Kidney capillary endothelial cell (primary cell): ENCODE measurements around the gene CPN2.

Source experiments
- DNase-seq: peaks from one replicate; pipeline ENCODE4 v3.0.0-alpha.2; 2018; ENCODE audit warnings: low spot score

CPN2 gene

DNA sequence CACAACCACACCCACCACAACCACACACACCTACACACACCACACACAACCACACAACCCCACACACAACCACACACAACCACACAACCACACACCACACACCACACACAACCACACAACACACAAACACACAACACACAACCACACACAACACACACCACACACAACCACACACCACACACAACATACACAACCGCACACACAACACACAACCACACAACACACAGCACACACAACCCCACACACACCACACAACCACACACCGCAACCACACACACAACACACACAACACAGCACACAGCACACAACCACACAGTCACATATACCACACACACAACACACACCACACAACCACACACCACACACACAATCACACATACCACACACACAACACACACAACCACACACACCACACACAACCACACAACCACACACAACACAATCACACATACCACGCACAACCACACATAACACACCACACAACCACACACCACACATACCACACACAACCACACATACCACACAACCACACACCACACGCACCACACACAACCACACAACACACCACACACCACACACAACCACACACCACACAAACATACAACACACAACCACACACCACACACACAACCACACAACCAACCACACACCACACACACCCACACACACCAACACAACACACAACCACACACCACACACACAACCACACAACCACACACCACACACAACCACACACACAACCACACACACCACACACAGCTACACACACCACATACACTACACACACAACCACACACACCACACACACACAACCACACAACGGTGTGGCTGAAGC lies 23.7 kb downstream of the CPN2 start:
- DNase-seq: no peak

DNA sequence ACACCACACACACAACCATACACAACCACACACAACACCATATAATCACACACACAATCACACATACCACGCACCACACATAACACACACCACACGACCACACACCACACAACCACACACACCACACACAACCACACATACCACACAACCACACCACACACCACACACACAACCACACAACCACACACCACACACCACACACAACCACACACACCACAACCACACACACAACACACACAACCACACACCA lies 24.2 kb downstream of the CPN2 start:
- DNase-seq: no peak

DNA sequence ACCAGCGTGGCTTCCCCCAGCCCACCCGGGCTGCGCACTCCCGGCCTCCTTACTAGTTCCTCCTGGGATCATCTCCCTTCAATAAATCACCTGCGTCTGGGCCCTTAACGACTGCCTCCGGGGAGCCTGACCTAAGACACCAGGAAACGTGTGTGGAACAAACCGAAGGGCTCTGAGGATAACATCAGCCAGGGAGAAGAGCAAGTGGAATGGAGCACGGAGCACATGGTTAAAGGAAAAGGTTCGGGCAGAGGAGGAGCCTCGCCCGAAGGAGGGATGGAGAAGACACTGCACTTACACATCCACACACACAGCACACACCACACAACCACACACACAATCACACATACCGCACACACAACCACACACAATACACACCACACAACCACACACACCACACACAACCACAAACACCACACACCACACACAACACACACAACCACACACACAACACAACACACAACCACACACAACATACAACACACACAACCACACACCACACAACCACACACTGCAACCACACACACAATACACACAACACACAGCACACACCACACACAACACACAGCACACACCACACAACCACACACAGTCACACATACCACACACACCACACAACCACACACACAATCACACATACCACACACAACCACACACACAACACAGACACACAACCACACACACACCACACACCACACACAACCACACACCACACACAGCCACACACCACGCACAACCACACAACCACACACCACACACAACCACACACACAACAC lies 24.7 kb downstream of the CPN2 start:
- DNase-seq: no peak

GRCh38 chr3:194325424-194326153 lies 25.5 kb downstream of the CPN2 start:
- DNase-seq: no peak

DNA sequence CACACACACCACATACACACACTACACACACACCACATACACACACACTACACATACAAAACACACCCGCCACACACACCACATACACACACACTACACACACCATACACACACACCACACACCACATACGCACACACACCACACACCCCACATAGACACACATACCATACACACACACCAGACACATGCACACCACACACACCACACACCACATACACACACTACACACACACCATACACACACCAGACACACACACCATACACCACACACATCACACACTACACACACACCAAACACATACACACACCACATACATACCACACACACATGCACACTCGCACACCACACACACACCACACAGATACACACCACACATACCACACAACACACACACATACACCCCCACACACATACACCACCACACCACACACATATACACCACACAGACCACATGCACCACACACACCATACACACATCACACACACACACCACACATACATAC lies 26.3 kb downstream of the CPN2 start:
- no peak for DNase-seq

DNA sequence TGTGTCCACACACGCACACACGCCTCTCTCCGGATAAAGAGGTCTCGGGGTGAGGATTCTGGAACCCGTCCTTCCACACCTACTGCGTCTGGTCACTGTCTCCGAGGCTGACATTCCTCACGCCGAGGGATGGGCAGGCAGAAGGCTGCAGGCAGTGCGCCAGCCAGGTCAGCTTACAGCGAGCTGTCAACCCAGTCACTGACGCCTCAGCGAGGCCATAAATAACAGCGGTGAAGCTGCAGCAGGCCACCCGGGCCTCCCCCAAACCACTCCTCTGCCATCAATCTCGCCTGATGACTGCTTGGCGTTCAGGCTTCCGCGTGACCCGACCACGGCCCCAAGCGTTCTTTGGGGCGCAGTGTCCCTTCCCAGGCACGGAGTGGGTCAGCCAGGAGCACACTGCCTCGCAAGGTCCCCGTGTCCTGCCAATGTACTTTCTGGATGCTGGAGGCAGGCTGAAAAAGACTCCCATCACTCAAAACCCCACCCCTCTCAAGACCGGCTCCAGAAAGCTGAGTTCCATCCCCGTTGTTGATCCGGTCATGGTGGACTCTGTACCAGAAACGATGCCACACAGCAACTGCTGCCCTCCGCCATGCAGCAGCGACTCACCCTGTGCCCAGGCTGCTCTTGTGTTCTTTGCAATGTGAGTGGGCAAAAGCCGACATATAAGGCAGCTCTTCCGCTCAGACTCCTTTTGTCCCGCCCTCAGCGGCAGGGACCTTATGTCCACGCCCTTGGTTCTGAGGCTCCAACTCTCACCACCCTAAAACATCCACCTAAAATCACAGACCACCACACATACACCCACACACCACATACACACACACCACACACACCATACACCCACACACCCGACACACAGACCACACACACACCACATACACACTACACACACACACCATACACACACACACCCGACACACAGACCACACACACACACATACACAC lies 27.1 kb downstream of the CPN2 start:
- peak; percentile 51 for DNase-seq

DNA sequence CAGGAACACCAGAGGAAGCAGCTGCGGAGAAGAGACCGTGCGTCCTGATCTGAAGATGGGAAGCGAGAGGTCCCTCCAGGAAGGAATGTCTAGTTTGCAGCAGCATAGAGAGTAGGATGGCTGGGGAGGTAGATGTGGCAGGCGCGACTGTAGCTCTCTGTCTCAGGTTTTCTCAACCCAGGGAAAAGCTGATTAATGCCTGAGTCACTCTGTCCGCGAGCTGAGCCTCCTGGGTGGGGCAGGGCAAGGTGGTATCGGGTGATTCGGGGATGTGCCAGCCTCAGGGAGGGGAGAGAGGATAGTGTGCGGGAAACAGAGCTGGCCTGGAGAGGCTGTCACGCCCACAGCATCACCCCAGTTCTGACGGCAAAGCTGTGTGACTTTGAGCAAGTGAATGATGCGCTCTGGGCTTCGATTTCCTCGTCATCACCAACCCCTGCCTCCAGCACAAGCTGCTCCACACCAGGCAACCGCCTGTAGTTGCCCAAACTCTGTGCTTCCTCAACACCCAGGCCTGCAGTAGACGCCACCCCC lies 28.4 kb downstream of the CPN2 start:
- DNase-seq: peak; percentile 78

GRCh38 chr3:194321693-194322640 lies 29.2 kb downstream of the CPN2 start:
- DNase-seq: peak; percentile 46

GRCh38 chr3:194320744-194321243 lies 30.3 kb downstream of the CPN2 start:
- DNase-seq: no peak

DNA sequence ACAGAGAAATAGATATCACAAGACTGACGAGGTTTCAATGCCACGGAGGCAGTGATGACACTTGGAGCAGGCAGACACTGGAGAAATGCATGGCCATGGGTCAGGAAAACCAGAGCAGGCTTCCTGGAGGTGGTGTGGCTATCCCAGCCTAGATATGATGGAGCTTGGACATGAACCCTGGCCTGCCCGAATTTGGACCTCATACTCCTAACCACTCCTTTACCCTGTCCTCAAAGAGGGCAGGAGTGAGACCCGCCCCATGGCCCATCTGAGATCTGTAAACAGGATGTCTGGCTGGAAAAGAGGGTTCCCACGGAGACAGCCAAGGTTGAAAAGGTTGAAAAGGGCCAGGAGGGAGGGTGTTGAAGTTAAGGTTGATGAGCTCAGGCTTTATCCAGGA lies 31.0 kb downstream of the CPN2 start:
- DNase-seq: no peak

GRCh38 chr3:194318511-194319161 lies 32.5 kb downstream of the CPN2 start:
- DNase-seq: no peak

GRCh38 chr3:194316918-194317317 lies 34.2 kb downstream of the CPN2 start:
- DNase-seq: no peak

GRCh38 chr3:194315965-194316361 lies 35.2 kb downstream of the CPN2 start:
- DNase-seq: no peak

DNA sequence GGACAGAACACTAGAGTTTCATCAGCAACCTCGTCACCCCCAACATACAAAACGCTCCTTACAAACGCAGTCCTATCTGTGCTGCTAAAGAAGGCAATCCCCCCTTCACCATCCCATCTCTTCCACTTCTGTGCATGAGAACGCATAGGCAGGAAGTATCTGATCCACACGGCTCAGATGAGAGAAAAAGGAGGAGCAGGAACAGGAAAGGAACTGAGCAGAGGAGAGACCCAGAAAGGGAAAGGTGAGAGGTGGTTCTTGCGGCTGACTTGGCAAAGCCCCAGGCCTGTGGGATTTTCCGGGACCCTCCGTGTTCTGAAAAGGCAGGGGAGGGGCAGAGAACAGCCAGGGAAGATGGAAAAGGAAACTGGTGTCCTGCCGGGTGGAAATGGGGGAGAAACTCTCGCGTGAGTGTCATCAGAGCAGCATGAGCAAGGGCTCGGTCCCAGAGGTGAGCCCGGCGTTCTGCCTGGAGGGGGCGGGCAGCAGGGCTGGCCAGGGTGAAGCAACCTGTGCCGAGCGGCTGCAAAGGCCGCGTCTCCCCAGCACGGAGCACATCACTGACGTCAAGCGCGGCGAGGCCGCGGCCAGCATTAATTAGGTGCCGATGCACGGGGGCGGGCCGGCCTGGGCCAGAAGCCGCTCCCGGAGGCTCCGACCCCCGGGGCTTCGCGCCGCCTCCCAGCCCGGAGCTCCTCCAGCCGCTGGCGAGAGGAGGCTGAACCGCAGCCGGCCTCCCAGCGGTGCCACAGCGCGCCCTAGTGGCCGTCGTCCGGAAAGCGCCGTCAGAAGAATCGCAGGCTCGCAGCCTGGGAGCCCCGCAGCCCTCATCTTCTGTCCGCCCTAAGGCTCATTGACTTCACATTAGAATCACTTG lies 35.8 kb downstream of the CPN2 start:
- peak; percentile 90 for DNase-seq

DNA sequence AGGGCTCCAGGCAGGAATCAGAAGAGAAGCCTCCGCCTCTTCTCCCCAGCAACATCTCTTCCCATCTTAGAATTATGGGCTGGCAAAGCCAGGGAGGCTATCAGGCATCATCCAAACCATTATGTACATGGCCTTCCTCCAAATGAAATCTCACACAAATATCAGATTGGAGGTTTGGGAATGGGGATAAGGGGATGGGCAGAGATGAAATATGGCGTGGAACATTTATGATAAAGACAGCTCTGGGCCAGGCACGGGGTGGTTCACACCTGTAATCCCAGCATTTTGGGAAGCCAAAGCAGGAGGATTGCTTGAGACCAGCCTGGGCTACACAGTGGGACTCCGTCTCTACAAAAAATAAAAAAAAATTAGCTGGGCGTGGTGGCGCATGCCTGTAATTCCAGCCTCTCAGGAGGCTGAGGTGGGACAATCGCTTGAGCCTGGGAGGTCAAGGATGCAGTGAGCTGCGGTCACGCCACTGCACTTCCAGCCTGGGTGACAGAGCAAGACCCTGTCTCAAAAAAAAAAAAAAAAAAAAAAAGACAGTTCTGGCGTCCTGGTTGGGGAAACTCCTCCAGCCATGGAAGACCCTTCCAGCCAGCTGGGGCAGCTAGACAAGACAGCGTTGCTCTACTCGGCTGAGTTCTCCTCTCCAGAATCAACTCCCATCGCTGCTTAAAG lies 36.6 kb downstream of the CPN2 start:
- DNase-seq: no peak

DNA sequence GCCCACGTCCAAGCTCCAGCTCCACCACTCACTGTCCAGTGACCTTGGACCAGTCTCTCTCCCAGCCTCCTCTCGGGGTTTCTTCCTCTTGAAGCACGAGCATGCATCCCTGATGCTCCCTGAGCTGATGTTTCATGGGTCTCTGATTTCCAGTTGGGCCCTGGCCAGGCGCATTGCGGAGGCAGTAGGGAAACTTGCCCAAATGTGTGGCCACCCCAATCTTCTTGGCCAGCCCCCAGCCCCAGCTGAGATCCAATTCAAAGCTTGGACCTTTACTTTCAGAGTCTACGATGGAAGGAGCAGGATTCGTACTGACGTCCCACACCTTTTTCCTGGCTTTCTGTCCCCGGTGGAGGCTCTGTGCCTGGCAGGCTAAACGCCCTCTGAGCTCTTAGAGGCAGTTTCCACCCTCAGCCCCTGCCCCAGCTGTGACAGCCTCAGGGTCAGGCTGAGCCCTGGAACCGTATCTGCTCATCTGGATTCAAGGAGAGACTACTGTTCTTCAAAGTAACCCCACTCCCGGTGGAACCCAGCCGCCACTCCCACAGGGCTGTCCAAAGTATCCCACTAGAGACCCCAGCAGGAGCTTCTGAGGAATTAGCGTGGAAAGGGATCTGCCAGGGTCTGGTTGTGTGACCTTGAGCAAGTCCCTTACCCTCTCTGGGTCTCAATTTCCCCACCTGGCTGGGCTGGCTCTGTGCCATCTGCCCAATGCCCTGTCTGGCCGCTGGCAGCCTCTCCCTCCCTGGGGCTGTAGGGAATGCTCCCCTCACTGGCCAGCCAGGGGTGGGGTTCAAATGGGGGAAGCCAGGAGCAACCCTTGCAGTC lies 37.4 kb downstream of the CPN2 start:
- no peak for DNase-seq

GRCh38 chr3:194312743-194313281 lies 38.3 kb downstream of the CPN2 start:
- no peak for DNase-seq
